Measurements from ENCODE around the gene C1orf116.

Gene C1orf116

GRCh38 chr1:207032528-207033017, at the start of gene C1orf116:
TSS of gene C1orf116 (minus strand) at chr1:207032756. CDS start at chr1:207027598, 5,158 bp downstream.
- no peak for DNase-seq

DNA sequence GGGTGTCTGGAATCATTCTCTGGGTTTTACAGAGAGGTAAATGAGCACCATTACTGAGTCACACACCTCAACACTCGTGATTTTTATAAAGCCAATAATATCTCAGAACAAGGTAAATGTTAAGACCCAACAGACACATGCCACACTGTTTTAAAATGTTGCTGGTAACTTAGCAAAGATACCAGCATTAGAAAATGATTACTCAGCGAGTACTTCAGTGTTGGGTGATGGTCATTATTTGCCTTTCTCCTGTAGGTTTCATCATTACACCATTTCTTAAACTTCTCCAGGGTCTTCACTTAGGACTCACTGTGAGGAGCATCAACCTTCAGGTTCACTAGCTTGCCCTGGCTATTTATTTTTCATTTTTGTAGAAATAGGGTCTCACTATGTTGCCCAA, 49.2 kb upstream of the C1orf116 start:
- no peak for DNase-seq

GRCh38 chr1:207081088-207081487, 48.5 kb upstream of the C1orf116 start:
- no peak for DNase-seq

- DNase-seq: no peak
Observed at GRCh38 chr1:207079706-207080241, 47.2 kb upstream of the C1orf116 start.

- DNase-seq: no peak
Observed at GRCh38 chr1:207078578-207079132, 46.1 kb upstream of the C1orf116 start.

DNA sequence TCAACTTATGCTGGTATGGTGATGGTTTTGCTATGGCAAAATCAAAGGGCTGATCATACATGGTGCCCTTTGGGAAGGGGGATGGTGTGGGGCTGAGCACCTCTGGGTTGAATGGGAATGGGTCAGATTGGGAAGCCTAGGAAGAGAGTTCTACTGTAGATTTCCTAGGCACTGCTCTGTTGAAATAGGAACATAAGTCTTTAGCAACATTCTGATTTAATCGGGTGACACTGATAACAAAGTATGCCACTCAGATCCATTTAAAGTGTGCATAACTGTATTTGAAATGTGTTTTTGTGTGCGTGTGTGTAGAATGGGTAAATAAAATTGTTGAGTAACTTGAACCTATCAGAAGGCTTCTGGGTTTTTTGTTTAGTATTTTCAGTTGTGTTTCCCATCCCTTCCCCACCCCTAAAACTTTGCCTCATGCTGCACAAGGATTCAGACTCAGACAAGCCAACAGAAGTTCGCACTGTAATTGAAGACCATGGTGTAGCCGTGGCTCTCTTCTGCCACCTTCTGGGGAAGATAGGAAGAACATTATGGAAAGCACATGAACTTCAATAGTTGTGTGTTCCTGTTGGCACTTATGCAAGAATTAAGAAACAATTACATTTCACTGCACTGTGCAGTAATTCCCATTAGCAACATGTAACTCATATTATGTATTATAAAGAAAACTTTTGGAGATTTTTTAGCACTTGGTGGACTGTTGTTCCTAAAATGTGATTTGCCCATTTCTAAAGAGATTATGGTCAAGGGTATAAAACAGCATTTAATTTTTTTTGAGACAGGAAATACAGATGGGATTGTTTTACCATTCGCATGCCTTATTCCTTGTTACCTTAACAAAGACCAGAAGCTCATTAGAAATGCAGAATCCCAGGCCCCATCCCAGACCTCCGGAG, 45.2 kb upstream of the C1orf116 start:
- peak; percentile 77 to 88 (median 81) for DNase-seq

DNA sequence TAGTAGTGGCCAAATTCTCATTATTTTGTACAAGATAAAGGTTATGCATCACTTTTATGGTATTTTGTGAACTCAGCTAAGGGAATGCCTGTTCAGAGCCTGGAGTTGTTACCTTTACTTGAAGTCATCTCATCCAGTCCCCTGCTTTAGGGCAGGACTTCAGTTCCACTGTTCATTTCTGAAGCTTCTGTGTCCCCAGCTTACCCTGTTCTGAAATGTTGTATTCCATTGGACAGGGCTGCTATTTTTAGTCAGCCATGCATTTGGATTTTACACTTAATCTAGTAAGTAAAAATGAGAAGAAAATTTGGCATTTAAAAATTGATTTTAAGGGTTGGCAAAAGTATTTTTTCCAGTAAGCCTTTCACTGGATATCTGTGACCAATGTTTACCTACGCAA, 44.5 kb upstream of the C1orf116 start:
- no peak for DNase-seq

DNA sequence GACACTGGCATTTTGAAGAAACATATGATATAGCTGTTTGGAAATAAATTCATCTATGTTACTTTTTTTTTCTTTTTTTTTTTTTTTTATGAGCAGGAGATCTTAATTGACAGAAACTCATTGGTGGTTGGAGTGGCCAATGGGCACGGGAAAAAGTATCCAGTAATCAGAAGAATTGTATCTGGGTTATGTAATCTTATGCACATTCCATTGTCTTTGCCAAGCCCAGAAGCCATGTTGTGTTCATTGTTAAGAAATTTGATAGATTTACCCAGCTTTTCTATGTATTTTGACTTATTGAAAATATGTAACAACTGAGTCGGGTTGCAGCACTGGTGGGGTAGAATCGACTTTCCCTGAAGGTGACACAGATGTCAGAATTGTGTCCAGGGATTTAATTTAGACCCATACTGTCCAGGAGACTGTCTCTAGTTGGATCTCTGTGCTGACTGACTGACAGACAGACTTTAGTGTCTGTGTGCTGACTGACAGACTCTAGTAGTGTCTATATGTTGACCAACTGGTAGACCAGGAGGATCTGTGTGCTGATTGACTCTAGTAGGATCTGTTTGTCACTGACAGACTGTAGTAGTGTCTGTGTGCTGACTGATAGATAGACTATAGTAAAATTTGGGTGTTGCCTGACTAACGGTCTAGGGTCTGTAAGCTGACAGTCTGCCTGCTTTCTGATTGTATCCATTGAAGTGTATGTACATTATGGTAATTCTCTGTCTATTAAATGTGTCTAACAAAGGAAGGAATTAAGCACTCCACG, 43.8 kb upstream of the C1orf116 start:
- DNase-seq: no peak

DNA sequence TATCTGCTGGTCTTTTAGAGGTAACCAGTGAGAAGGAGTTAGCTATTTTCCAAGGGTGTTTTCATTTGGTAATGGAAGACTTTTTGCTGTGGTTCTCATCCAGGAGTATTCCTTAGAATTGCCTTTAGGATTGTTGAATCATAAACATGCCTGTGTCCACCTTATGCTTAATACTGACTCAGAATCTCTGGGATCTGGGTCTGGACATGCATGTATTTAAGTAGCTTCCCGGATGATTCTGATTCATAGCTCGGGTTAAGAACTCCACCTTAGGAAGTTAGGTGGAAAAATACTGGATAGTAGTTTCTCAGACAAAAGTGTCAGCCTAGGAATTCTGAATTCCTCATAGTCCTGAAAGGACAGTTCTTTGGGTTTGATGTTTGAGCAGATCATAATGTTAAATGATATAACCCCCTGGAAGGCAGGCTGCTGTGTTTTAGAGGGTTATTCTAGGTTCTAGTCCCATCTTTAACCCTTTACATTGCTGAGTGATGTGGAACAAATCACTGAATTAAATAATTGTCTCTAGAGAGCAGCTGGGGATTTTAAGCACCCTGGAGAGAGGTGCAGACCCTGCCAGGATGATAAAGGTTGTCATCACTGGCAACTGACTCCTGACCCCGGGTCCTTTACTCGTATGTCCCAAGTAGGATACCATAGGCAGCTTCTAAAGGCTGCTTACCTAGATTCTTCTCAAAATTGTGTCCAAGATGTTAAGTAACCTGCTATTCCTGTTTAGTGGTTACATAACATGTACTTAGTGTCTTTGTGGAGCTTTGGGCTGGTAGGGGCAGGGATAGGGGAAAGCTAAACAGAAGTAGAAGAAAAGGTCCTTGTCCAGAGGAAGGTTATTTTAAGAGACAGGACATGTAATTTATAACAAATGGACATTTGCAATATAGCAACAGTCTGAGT, 41.6 kb upstream of the C1orf116 start:
- DNase-seq: no peak

GRCh38 chr1:207072233-207072632, 39.7 kb upstream of the C1orf116 start:
- no peak for DNase-seq

- DNase-seq: no peak
Observed at GRCh38 chr1:207071426-207071825, 38.9 kb upstream of the C1orf116 start.

DNA sequence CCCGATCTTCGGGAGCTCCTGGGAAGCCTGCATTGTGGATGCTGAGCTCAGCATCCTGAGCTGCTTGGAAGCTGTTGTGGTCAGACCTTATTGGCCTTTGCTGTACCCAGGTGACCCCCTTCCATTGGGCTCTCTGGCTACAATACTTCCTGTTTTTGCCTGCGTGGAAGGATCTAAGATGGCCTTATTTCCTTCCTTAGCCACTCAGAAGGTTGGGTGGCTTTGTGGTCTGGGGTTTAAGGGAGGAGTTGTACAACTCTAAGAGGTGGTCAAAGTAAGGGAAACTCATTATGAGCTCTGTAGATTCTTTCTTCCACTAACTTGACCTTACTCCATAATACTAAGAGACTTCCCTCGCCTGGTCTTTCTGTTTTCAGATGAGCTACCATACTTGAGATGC, 38.3 kb upstream of the C1orf116 start:
- DNase-seq: no peak

DNA sequence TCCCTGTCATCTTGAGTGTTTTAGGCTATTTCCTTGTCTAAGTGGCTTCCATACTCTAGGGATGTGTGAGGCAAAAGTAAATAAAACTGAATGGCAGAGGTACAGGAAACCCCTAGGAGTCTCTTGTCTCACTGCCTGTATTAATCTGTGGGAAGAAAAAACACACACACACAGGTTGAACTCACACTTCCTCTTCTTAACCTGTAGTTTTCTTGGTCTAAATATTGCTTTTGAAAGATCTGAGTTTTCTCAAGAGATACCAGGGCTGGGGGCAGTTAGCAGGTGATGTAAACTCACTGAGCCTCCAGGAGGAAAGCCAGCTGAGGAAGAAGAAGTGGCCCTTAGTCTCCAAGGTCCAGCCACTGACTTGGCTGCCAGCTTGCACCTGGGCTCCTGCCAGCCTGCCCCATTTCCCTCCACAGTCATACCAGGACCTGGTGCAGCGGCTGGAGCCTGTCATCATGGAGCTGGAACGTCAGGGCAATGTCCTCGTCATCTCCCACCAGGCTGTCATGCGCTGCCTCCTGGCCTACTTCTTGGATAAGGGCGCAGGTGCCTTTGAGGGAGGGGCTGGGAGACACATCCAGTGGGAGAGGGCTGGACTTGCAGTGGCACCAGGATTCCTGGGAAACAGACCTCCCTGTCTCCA, 37.4 kb upstream of the C1orf116 start:
- DNase-seq: no peak

DNA sequence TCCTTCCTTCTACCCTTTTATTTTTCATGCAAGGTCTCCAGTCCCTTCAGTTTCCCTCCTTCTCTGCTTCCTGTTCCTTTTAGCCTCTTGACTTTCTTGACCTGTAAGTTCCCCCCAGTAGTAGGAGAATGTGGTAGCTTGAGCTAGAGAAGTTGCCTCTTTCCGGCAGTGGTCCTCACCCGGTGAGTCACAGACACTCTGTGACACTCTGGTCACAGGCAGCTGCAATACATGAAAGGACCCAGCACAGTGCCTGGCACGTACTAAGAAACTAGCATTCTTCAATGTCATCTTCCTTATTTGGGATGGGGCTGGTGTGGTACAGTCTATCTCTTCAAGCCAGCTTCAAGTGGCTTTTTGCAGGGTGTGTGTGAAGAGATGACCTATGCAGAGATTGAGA, 36.5 kb upstream of the C1orf116 start:
- DNase-seq: peak in 2 of 3 donors; percentile 11 to 26

DNA sequence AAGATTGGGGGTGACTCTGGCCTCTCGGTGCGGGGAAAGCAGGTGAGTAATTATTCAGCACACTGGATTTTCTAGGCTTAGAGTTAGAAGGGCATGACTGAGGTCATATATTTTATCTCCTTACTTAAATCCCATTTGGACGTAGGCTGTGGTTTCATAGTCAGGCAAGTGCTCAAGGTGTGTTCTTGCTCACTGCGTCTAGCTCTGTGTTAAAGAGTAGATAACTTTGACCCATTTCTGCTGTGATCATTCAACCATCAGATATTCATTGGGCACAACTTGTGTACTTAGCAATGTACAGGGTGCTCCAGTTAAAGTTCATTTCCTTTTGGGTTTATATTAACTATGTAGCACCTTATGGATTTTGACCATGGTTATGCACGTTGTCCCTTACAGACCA, 35.1 kb upstream of the C1orf116 start:
- DNase-seq: no peak

DNA sequence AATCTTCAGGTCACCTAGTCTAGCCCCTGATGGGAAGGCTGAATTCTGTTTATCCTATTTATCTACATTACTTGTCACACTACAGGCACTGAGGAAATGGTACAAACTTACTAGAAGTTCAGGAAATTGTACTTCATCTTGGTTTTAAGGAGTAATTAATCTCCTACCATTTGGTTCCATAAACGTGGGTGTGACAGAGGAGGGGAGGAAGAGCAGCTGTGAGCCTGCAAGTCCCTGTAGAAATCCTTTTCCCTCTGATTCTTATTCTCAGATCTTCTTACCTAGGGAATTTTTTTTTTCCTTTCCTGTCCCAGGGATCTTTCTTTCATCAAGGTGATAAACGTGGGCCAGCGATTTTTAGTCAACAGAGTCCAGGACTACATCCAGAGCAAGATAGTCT, 34.6 kb upstream of the C1orf116 start:
- DNase-seq: no peak

DNA sequence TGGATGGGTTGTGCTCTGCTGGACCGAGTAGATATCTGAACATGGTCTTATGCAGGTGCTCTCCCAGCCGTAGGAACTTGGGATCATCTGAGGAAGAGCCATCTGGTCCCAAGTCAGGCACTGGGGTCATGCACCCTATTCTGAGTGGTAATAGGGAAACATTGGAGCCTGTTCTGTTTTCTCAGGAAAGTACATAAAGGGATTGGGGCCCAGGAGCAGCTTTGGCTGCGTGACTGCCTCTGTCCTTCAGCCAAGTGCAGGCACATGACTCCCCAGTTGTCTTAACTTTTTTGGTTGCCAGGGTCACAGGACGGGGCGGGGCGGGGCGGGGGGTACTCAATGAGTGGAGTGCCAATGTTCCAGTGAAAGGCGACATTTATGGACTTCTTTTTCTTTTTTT, 32.0 kb upstream of the C1orf116 start:
- no peak for DNase-seq

DNA sequence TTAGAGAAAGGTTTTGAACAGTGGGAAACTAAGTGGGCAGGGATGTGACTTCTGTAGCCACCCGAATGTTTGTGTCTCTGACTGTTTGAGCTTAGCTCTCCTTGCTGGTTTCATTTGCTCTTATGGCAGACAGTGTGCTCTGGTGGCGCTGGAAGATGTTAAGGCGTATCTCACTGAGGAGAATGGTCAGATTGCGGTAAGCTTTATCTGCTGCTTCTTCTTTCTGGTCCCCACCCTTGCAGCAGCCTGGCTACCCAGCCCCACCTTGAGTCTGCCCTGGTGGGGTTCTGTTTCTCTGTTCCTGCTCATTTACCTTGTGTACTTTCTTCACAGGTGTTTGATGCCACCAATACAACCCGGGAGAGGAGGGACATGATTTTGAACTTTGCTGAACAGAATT, 30.5 kb upstream of the C1orf116 start:
- DNase-seq: no peak

DNA sequence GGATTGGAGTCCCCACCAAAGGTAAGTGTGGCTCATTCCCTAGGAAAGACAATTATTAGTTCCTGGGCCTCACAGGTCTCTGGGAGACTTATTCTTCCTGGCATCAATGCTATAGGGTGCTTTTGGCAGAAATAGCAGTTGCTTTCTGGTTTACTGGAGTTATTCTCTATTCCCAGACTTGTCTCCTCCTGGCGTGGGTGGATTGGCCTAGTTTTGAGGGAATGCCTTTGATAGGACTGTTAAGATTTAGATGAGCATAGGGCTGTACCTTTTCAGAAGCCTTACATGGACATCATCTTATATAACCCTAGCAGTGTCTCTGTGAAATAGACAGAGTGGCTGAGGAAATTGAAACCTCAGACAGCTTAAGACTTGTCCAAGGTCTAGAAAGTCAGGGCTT, 29.5 kb upstream of the C1orf116 start:
- DNase-seq: no peak

GRCh38 chr1:207060596-207060995, 28.0 kb upstream of the C1orf116 start:
- no peak for DNase-seq

DNA sequence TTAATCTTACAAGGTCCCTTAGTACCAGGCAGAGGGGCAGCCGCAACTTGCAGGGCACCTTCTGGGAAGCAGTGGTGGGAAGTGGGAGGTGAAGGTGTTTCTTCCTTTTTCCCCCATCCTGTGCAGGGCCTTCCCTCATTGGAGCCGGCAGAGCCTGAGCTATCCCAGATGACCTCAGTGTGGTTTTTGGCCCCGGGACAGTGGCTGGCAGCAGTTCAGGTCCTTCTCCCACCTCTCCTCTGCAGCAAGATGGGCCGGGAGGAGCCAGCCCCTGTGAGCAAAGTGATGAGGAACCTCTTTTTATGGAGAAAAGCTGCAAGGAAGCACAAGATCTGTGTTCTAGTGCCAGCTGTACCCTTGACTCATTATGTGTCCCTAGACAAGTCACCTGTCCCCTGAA, 27.3 kb upstream of the C1orf116 start:
- DNase-seq: no peak

All from suppressor macrophage treated with lipopolysaccharide for 1 hour (primary cell).